ENCODE measurements around the gene GALNT17.

GALNT17 gene

DNA sequence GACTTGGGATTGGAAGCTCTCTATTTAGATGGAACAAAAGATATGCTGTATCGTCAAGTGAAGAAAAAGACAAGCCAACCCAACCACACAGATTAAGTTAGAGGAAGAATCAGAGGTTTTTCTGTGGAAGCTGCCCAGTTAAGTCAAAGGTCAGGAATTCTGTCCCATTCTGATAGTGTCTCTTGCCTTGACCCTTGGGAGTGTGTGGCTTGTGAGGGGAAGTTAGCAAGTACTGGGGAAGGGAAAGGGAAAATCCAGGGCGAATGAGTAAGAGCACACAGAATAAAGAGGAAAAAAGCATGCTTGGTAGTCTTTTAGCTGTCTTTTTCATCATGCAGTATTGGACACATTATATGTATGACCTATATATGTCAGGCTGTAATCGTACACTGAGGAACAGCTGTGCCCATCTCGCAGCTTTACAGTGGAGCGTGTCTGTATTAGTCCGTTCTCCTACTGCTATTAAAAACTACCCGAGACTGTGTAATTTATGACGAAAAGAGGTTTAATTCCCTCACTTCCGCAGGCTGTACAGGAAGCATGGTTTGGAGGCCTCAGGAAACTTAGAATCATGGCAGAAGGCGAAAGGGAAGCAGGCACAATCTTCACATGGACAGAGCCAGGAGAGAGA lies 197.2 kb downstream of the GALNT17 start:
- TF ChIP-seq YY1 (IDR thresholded peaks at IDR 0.05; ENCODE audit: insufficient read depth, insufficient read length) (no peak), ZNF274 (IDR thresholded peaks at IDR 0.05; ENCODE audit: low read depth, low read length) (no peak), SUZ12 (IDR thresholded peaks at IDR 0.05; ENCODE audit: extremely low read depth, insufficient read depth, insufficient read length) (no peak)
- H3K36me3 ChIP-seq (ENCODE audit: insufficient read depth, insufficient read length, low read length): no peaks in the 10 kb centered on the region
- no peaks in the 10 kb centered on the region for H3K27me3 ChIP-seq (ENCODE audit: insufficient read depth, insufficient read length)
- DNase-seq (ENCODE audit: low read depth, low spot score): no peak
- no peak overlapping the region for H3K9ac ChIP-seq (ENCODE audit: insufficient read length, low read depth)
- H3K4me1 ChIP-seq (ENCODE audit: insufficient read depth, insufficient read length): no peaks in the 10 kb centered on the region
- H3K4me3 ChIP-seq (ENCODE audit: insufficient read length, low read depth): no peak overlapping the region
- no peaks in the 10 kb centered on the region for H3K9me3 ChIP-seq (ENCODE audit: insufficient read depth, low read length)

GRCh38 chr7:71332207-71332606 lies 200.3 kb downstream of the GALNT17 start:
- no peaks in the 10 kb centered on the region for H3K9me3 ChIP-seq (ENCODE audit: insufficient read depth, low read length)
- no peak overlapping the region for H3K4me3 ChIP-seq (ENCODE audit: insufficient read length, low read depth)
- DNase-seq (ENCODE audit: low read depth, low spot score): no peak
- H3K4me1 ChIP-seq (ENCODE audit: insufficient read depth, insufficient read length): no peaks in the 10 kb centered on the region
- H3K27me3 ChIP-seq (ENCODE audit: insufficient read depth, insufficient read length): no peaks in the 10 kb centered on the region
- H3K36me3 ChIP-seq (ENCODE audit: insufficient read depth, insufficient read length, low read length): no peaks in the 10 kb centered on the region
- TF ChIP-seq SUZ12 (IDR thresholded peaks at IDR 0.05; ENCODE audit: extremely low read depth, insufficient read depth, insufficient read length): no peak
- TF ChIP-seq YY1 (IDR thresholded peaks at IDR 0.05; ENCODE audit: insufficient read depth, insufficient read length): no peak
- TF ChIP-seq ZNF274 (IDR thresholded peaks at IDR 0.05; ENCODE audit: low read depth, low read length): no peak
- H3K9ac ChIP-seq (ENCODE audit: insufficient read length, low read depth): no peak overlapping the region

DNA sequence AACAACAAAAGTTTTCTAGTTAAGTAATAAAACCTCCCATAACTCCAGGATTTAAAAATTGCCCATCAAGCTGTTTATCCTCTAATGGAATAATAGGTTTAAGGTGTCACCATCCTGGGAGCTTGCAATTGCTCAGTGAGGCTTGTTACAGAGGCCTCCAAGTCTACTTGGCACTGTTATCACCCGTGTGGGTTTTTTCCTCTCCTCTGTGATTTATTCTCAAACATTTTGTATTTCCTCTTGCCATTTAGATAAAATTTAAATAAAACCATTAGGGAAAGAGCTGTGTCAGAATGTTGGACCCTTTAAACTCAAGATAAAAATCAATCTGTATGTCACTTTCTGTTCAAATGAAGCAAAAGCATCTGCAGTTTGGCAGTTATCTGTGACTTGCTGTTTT lies 202.6 kb downstream of the GALNT17 start:
- Histone ChIP-seq H3K9ac (ENCODE audit: insufficient read length, low read depth) (no peak overlapping the region), H3K27me3 (ENCODE audit: insufficient read depth, insufficient read length) (no peaks in the 10 kb centered on the region), H3K4me3 (ENCODE audit: insufficient read length, low read depth) (no peak overlapping the region), H3K36me3 (ENCODE audit: insufficient read depth, insufficient read length, low read length) (no peaks in the 10 kb centered on the region), H3K9me3 (ENCODE audit: insufficient read depth, low read length) (no peaks in the 10 kb centered on the region), H3K4me1 (ENCODE audit: insufficient read depth, insufficient read length) (no peaks in the 10 kb centered on the region)
- no peak for DNase-seq (ENCODE audit: low read depth, low spot score)
- no peak for TF ChIP-seq SUZ12 (IDR thresholded peaks at IDR 0.05; ENCODE audit: extremely low read depth, insufficient read depth, insufficient read length)
- TF ChIP-seq ZNF274 (IDR thresholded peaks at IDR 0.05; ENCODE audit: low read depth, low read length): no peak
- TF ChIP-seq YY1 (IDR thresholded peaks at IDR 0.05; ENCODE audit: insufficient read depth, insufficient read length): no peak

- no peak overlapping the region for H3K9ac ChIP-seq (ENCODE audit: insufficient read length, low read depth)
- no peaks in the 10 kb centered on the region for H3K4me1 ChIP-seq (ENCODE audit: insufficient read depth, insufficient read length)
- DNase-seq (ENCODE audit: low read depth, low spot score): no peak
- no peaks in the 10 kb centered on the region for H3K36me3 ChIP-seq (ENCODE audit: insufficient read depth, insufficient read length, low read length)
- H3K9me3 ChIP-seq (ENCODE audit: insufficient read depth, low read length): peaks cover 1% of the 10 kb centered on the region; the same call in 1 of the 2 replicates
- no peaks in the 10 kb centered on the region for H3K27me3 ChIP-seq (ENCODE audit: insufficient read depth, insufficient read length)
- no peak overlapping the region for H3K4me3 ChIP-seq (ENCODE audit: insufficient read length, low read depth)
- no peak for TF ChIP-seq SUZ12 (IDR thresholded peaks at IDR 0.05; ENCODE audit: extremely low read depth, insufficient read depth, insufficient read length)
- TF ChIP-seq YY1 (IDR thresholded peaks at IDR 0.05; ENCODE audit: insufficient read depth, insufficient read length): no peak
- no peak for TF ChIP-seq ZNF274 (IDR thresholded peaks at IDR 0.05; ENCODE audit: low read depth, low read length)
Measured at GRCh38 chr7:71338866-71339265, 206.9 kb downstream of the GALNT17 start.

DNA sequence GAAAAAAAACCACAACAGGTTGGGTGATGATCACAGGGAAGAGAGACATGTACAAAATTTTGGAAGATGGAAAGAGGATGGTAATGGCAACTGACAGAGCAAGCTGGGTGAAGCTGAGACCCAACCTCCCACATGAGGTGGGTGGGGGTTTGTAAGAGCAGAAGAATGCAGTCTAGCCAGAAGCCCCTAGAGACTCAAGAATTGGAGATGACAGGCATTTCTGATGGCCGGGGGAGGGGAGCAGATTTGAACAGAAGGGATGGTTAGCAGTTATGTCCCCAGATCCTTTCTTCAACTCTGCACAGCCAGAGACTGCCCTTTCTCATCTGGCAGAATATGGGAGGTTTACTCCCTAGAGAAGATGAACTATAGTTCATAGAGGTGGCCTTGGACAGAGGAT lies 208.0 kb downstream of the GALNT17 start:
- Histone ChIP-seq H3K9me3 (ENCODE audit: insufficient read depth, low read length) (peaks cover 9% of the 10 kb centered on the region; the same call in 1 of the 2 replicates), H3K36me3 (ENCODE audit: insufficient read depth, insufficient read length, low read length) (no peaks in the 10 kb centered on the region), H3K9ac (ENCODE audit: insufficient read length, low read depth) (no peak overlapping the region), H3K4me3 (ENCODE audit: insufficient read length, low read depth) (no peak overlapping the region), H3K4me1 (ENCODE audit: insufficient read depth, insufficient read length) (no peaks in the 10 kb centered on the region), H3K27me3 (ENCODE audit: insufficient read depth, insufficient read length) (no peaks in the 10 kb centered on the region)
- no peak for DNase-seq (ENCODE audit: low read depth, low spot score)
- TF ChIP-seq SUZ12 (IDR thresholded peaks at IDR 0.05; ENCODE audit: extremely low read depth, insufficient read depth, insufficient read length): no peak
- no peak for TF ChIP-seq ZNF274 (IDR thresholded peaks at IDR 0.05; ENCODE audit: low read depth, low read length)
- no peak for TF ChIP-seq YY1 (IDR thresholded peaks at IDR 0.05; ENCODE audit: insufficient read depth, insufficient read length)

GRCh38 chr7:71342202-71342601 lies 210.3 kb downstream of the GALNT17 start:
- Histone ChIP-seq H3K4me3 (ENCODE audit: insufficient read length, low read depth) (no peak overlapping the region), H3K27me3 (ENCODE audit: insufficient read depth, insufficient read length) (no peaks in the 10 kb centered on the region), H3K36me3 (ENCODE audit: insufficient read depth, insufficient read length, low read length) (no peaks in the 10 kb centered on the region), H3K9me3 (ENCODE audit: insufficient read depth, low read length) (peaks cover 9% of the 10 kb centered on the region; the same call in 1 of the 2 replicates), H3K9ac (ENCODE audit: insufficient read length, low read depth) (no peak overlapping the region), H3K4me1 (ENCODE audit: insufficient read depth, insufficient read length) (no peaks in the 10 kb centered on the region)
- no peak for DNase-seq (ENCODE audit: low read depth, low spot score)
- TF ChIP-seq SUZ12 (IDR thresholded peaks at IDR 0.05; ENCODE audit: extremely low read depth, insufficient read depth, insufficient read length) (no peak), YY1 (IDR thresholded peaks at IDR 0.05; ENCODE audit: insufficient read depth, insufficient read length) (no peak), ZNF274 (IDR thresholded peaks at IDR 0.05; ENCODE audit: low read depth, low read length) (no peak)

- no peak overlapping the region for H3K4me3 ChIP-seq (ENCODE audit: insufficient read length, low read depth)
- no peak for TF ChIP-seq ZNF274 (IDR thresholded peaks at IDR 0.05; ENCODE audit: low read depth, low read length)
- TF ChIP-seq YY1 (IDR thresholded peaks at IDR 0.05; ENCODE audit: insufficient read depth, insufficient read length): no peak
- TF ChIP-seq SUZ12 (IDR thresholded peaks at IDR 0.05; ENCODE audit: extremely low read depth, insufficient read depth, insufficient read length): no peak
- H3K4me1 ChIP-seq (ENCODE audit: insufficient read depth, insufficient read length): no peaks in the 10 kb centered on the region
- no peaks in the 10 kb centered on the region for H3K36me3 ChIP-seq (ENCODE audit: insufficient read depth, insufficient read length, low read length)
- no peak overlapping the region for H3K9ac ChIP-seq (ENCODE audit: insufficient read length, low read depth)
- no peak for DNase-seq (ENCODE audit: low read depth, low spot score)
- no peaks in the 10 kb centered on the region for H3K27me3 ChIP-seq (ENCODE audit: insufficient read depth, insufficient read length)
- H3K9me3 ChIP-seq (ENCODE audit: insufficient read depth, low read length): peaks cover 9% of the 10 kb centered on the region; the same call in 1 of the 2 replicates
Measured at GRCh38 chr7:71343039-71343438, 211.1 kb downstream of the GALNT17 start.
